H9 (cell line): Measurements from ENCODE around the gene RPL35. TPM values are rescaled to one million over a fixed set of nuclear protein-coding genes. Genes with fewer than 3 reads are reported as not detected.

ENCODE experiments used
- DNase-seq: peaks from one replicate; pipeline ENCODE4 v3.0.0-alpha.2; 2017
- H2AFZ ChIP-seq: one replicate; pipeline ENCODE4 v1.6.1; 2013; ENCODE audit warnings: mild to moderate bottlenecking, low read length, control low read depth, moderate library complexity
- H2AK5ac ChIP-seq: 2 replicates; pipeline ENCODE4 v1.6.1; 2013; ENCODE audit warnings: low read length, control low read depth, mixed read lengths; ENCODE audit not compliant: insufficient read length
- H2BK120ac ChIP-seq: one replicate; pipeline ENCODE4 v1.6.1; 2013; ENCODE audit warnings: low read depth, mild to moderate bottlenecking, low read length, control low read depth, inconsistent platforms; ENCODE audit not compliant: poor library complexity, severe bottlenecking
- H2BK12ac ChIP-seq: 2 replicates; pipeline ENCODE4 v1.6.1; 2013; ENCODE audit warnings: low read length, control low read depth, mixed read lengths, low read depth; ENCODE audit not compliant: insufficient read length
- H2BK15ac ChIP-seq: 2 replicates; pipeline ENCODE4 v1.6.1; 2013; ENCODE audit warnings: low read depth, low read length, control low read depth
- H2BK20ac ChIP-seq: one replicate; pipeline ENCODE4 v1.6.1; 2013; ENCODE audit warnings: low read depth, mild to moderate bottlenecking, low read length, control low read depth, inconsistent platforms; ENCODE audit not compliant: poor library complexity, severe bottlenecking
- H2BK5ac ChIP-seq: 2 replicates; pipeline ENCODE4 v1.6.1; 2013; ENCODE audit warnings: low read length, control low read depth, mixed read lengths; ENCODE audit not compliant: insufficient read length
- H3K14ac ChIP-seq: 2 replicates; pipeline ENCODE4 v1.6.1; 2013; ENCODE audit warnings: low read length, control low read depth; ENCODE audit not compliant: insufficient read depth
- H3K18ac ChIP-seq: 2 replicates; pipeline ENCODE4 v1.6.1; 2013; ENCODE audit warnings: low read depth, mild to moderate bottlenecking, mixed read lengths, low read length, control low read depth; ENCODE audit not compliant: insufficient read length
- H3K23ac ChIP-seq: 2 replicates; pipeline ENCODE4 v1.6.1; 2013; ENCODE audit warnings: low read length, control low read depth, mixed read lengths, low read depth; ENCODE audit not compliant: insufficient read length
- H3K23me2 ChIP-seq: 2 replicates; pipeline ENCODE4 v1.6.1; 2013; ENCODE audit warnings: low read depth, mild to moderate bottlenecking, mixed read lengths, low read length, control low read depth; ENCODE audit not compliant: insufficient read length, poor library complexity, severe bottlenecking
- H3K27ac ChIP-seq: 2 replicates; pipeline ENCODE4 v1.5.1; 2013; ENCODE audit warnings: low read length, control low read depth, mixed read lengths, low read depth; ENCODE audit not compliant: insufficient read length
- H3K27me3 ChIP-seq: 2 replicates; pipeline ENCODE4 v1.6.1; 2013; ENCODE audit warnings: low read length, control low read depth, inconsistent platforms; ENCODE audit not compliant: insufficient read depth
- H3K4ac ChIP-seq: 2 replicates; pipeline ENCODE4 v1.6.1; 2013; ENCODE audit warnings: low read depth, mild to moderate bottlenecking, control low read depth, inconsistent platforms, low read length, moderate library complexity
- H3K4me1 ChIP-seq: 2 replicates; pipeline ENCODE4 v1.6.1; 2013; ENCODE audit warnings: low read length, control low read depth, inconsistent platforms; ENCODE audit not compliant: insufficient read depth
- H3K4me2 ChIP-seq: 2 replicates; pipeline ENCODE4 v1.6.1; 2013; ENCODE audit warnings: low read length, control low read depth, mixed read lengths; ENCODE audit not compliant: insufficient read length, insufficient read depth
- H3K56ac ChIP-seq: 2 replicates; pipeline ENCODE4 v1.6.1; 2013; ENCODE audit warnings: low read depth, mild to moderate bottlenecking, mixed read lengths, low read length, control low read depth; ENCODE audit not compliant: insufficient read length
- H3K79me1 ChIP-seq: 2 replicates; pipeline ENCODE4 v1.6.1; 2013; ENCODE audit warnings: low read depth, mild to moderate bottlenecking, moderate library complexity, low read length, control low read depth, inconsistent platforms; ENCODE audit not compliant: insufficient read depth, poor library complexity, severe bottlenecking
- H3K79me2 ChIP-seq: 2 replicates; pipeline ENCODE4 v1.6.1; 2013; ENCODE audit warnings: low read length, control low read depth, inconsistent platforms; ENCODE audit not compliant: insufficient read depth
- H3K9ac ChIP-seq: 2 replicates; pipeline ENCODE4 v1.6.1; 2013; ENCODE audit warnings: low read length, control low read depth, mixed read lengths; ENCODE audit not compliant: insufficient read length; ENCODE audit errors: extremely low read depth
- H3K9me3 ChIP-seq: one replicate; pipeline ENCODE4 v1.6.1; 2013; ENCODE audit warnings: low read depth, low read length, inconsistent platforms; ENCODE audit not compliant: control insufficient read depth
- H3T11ph ChIP-seq: one replicate; pipeline ENCODE4 v1.6.1; 2013; ENCODE audit warnings: mild to moderate bottlenecking, low read length, control low read depth, inconsistent platforms
- H4K20me1 ChIP-seq: one replicate; pipeline ENCODE4 v1.6.1; 2013; ENCODE audit not compliant: control insufficient read depth, insufficient read length, insufficient read depth
- H4K5ac ChIP-seq: 2 replicates; pipeline ENCODE4 v1.6.1; 2013; ENCODE audit warnings: low read depth, mild to moderate bottlenecking, mixed read lengths, low read length, control low read depth; ENCODE audit not compliant: insufficient read length
- H4K8ac ChIP-seq: replicated peaks from 2 replicates; pipeline ENCODE4 v1.6.1; 2013; ENCODE audit warnings: low read length, control low read depth, mixed read lengths, low read depth; ENCODE audit not compliant: insufficient read length
- H4K91ac ChIP-seq: 2 replicates; pipeline ENCODE4 v1.6.1; 2013; ENCODE audit warnings: low read depth, mild to moderate bottlenecking, moderate library complexity, mixed read lengths, low read length, control low read depth; ENCODE audit not compliant: insufficient read length
- H3K27ac Mint-ChIP-seq, 3 experiments: 2 replicates in 2 of 3; 3 replicates in 1 of 3; pipeline ENCODE4 v1.8.0; 2020 to 2021; ENCODE audit warnings: mixed read lengths in 3 of 3, mild to moderate bottlenecking in 1 of 3, moderate library complexity in 1 of 3
- H3K27me3 Mint-ChIP-seq: 2 replicates; pipeline ENCODE4 v1.8.0; 2021; ENCODE audit warnings: low read depth, mild to moderate bottlenecking, moderate library complexity, mixed read lengths
- H3K36me3 Mint-ChIP-seq, 3 experiments: 2 replicates in 2 of 3; 3 replicates in 1 of 3; pipeline ENCODE4 v1.8.0; 2020 to 2021; ENCODE audit warnings: low read depth in 3 of 3, mixed read lengths in 3 of 3; ENCODE audit not compliant: insufficient read depth in 1 of 3
- H3K4me1 Mint-ChIP-seq, 2 experiments: 2 replicates each; pipeline ENCODE4 v1.8.0; 2020; ENCODE audit warnings: mixed read lengths in 2 of 2
- H3K4me3 Mint-ChIP-seq, 2 experiments: 2 replicates in 1 of 2; 3 replicates in 1 of 2; pipeline ENCODE4 v1.8.0; 2020 to 2021; ENCODE audit warnings: mild to moderate bottlenecking in 2 of 2, mixed read lengths in 2 of 2, moderate library complexity in 1 of 2
- H3K9me3 Mint-ChIP-seq, 2 experiments: 2 replicates in 1 of 2; 3 replicates in 1 of 2; pipeline ENCODE4 v1.8.0; 2020; ENCODE audit warnings: mild to moderate bottlenecking in 2 of 2, mixed read lengths in 2 of 2, moderate library complexity in 1 of 2
- WGBS: extraction: QIAGEN DNeasy Blood & Tissue Kit; methylation state at CpG from one replicate; pipeline ENCODE4 v1.1.7; 2013; ENCODE audit warnings: missing lambda C conversion rate, low lambda C conversion rate, mixed read lengths; ENCODE audit not compliant: insufficient read length; ENCODE audit errors: extremely low coverage; 5-methylcytosine and 5-hydroxymethylcytosine counted together
- total RNA-seq: library from RNA; stranded (reverse); gene quantifications from 2 replicates; pipeline ENCODE4 v1.2.1, GENCODE V29; 2021
- TF ChIP-seq, protein P1 (sequence below): fragments of 200-600 bp; sonication (generic); conservative IDR thresholded peaks from 3 replicates; pipeline ENCODE4 v1.8.0; 2021; ENCODE audit warnings: antibody characterized with exemption, mild to moderate bottlenecking

Gene RPL35
- total RNA-seq, 1 experiment from 2014 or later: 1,840 TPM

DNA sequence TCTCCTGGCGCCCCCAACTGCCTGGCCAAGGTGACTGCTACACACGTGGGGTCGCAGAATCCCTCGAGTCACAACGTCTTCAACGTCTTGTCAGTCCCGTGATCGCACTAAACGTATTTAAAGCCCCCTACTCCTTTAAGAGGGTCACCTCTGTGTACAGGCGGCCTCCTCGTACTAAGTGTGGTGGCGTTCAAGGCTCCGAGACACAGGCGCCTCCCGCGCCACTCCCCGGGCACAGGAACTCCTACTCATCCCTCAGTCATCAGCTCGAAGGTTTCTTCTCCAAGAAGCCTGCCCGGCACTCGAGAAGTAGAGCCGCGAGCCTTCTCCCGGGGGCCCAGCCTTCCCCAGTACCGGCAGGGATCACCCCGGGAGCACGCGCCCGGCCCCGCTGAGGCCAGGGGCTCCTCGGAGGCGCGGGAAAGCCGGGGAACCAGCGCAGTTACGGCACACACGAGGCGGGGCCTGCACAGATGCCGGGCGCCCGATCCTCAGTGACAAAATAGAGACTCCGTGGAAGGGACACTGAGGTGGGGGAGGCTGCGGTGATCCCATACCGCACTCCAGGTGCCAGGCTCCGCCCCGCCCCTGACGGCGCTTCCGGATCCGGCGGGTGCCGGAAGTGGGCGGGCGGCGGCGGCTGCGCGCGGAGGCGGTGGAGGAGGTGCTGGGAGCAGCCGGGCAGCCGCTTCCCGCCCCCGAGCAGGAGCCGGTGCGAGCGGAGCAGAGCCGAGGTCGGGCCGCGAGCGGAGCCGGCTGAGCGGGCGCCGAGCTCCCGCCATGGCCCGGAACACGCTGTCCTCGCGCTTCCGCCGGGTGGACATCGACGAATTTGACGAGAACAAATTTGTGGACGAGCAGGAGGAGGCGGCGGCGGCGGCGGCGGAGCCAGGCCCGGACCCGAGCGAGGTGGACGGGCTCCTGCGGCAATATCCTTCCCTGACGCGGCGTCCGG lies 7.0 kb upstream of the RPL35 start:
- H3K79me2 ChIP-seq: peaks cover 27% of the 10 kb centered on the region; the same call in 1 of the 2 replicates
- Mint-ChIP-seq H3K27ac (peak overlapping the region; percentile 91 to 97 (median 93)), H3K9me3 (no peaks in the 10 kb centered on the region; a peak in 1 of 5 replicates), H3K4me1 (peaks cover 36 to 44% of the 10 kb centered on the region in 2 experiments), H3K27me3 (no peaks in the 10 kb centered on the region), H3K4me3 (peak overlapping the region; percentile 87 to 95), H3K36me3 (peaks cover 16 to 30% (median 21%) of the 10 kb centered on the region in 3 experiments)
- no peak overlapping the region for H2BK5ac ChIP-seq
- H3K14ac ChIP-seq: peak overlapping the region; percentile 96
- peak overlapping the region; percentile 93 for H3K4me2 ChIP-seq
- H3K79me1 ChIP-seq: peaks cover 5% of the 10 kb centered on the region
- H3K9me3 ChIP-seq: no peaks in the 10 kb centered on the region
- TF ChIP-seq, protein P1, sequence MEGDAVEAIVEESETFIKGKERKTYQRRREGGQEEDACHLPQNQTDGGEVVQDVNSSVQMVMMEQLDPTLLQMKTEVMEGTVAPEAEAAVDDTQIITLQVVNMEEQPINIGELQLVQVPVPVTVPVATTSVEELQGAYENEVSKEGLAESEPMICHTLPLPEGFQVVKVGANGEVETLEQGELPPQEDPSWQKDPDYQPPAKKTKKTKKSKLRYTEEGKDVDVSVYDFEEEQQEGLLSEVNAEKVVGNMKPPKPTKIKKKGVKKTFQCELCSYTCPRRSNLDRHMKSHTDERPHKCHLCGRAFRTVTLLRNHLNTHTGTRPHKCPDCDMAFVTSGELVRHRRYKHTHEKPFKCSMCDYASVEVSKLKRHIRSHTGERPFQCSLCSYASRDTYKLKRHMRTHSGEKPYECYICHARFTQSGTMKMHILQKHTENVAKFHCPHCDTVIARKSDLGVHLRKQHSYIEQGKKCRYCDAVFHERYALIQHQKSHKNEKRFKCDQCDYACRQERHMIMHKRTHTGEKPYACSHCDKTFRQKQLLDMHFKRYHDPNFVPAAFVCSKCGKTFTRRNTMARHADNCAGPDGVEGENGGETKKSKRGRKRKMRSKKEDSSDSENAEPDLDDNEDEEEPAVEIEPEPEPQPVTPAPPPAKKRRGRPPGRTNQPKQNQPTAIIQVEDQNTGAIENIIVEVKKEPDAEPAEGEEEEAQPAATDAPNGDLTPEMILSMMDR: peak; percentile 36; the same call in 2 of the 3 replicates
- no peak overlapping the region for H4K8ac ChIP-seq
- H3K4ac ChIP-seq: no peak overlapping the region
- H3K27ac ChIP-seq: peak overlapping the region; percentile 60
- no peak overlapping the region for H2BK15ac ChIP-seq
- no peak overlapping the region for H2BK20ac ChIP-seq
- H2AFZ ChIP-seq: no peak overlapping the region
- H3K23ac ChIP-seq: no peak overlapping the region
- no CpG with 5 or more reads among the region's 101 CpGs for WGBS
- no peak overlapping the region for H3T11ph ChIP-seq
- no peaks in the 10 kb centered on the region for H3K27me3 ChIP-seq
- H3K4me1 ChIP-seq: peaks cover 6% of the 10 kb centered on the region
- peaks cover 8% of the 10 kb centered on the region for H3K23me2 ChIP-seq
- H3K56ac ChIP-seq: no peak overlapping the region
- no peaks in the 10 kb centered on the region for H4K20me1 ChIP-seq
- H4K91ac ChIP-seq: no peak overlapping the region
- no peak overlapping the region for H2BK120ac ChIP-seq
- no peak overlapping the region for H4K5ac ChIP-seq
- H2AK5ac ChIP-seq: no peak overlapping the region
- peak overlapping the region; percentile 91 for H3K9ac ChIP-seq
- H2BK12ac ChIP-seq: no peak overlapping the region
- peak overlapping the region; percentile 77 for H3K18ac ChIP-seq
- DNase-seq: peak; percentile 84
